HEK293 (cell line): Measurements from ENCODE around the gene NPR2.

Source experiments
- CTCF ChIA-PET: fragments of 350-600 bp; formaldehyde crosslinking; extraction: SDS; loops from one replicate; lab custom pipeline; 2021; ENCODE audit warnings: antibody characterized with exemption; lab: Yijun Ruan, JAX
- POLR2A ChIA-PET: fragments of 300-600 bp; formaldehyde crosslinking; extraction: SDS; loops from one replicate; lab custom pipeline; 2020; ENCODE audit warnings: antibody characterized with exemption, inconsistent platforms; lab: Yijun Ruan, JAX
- H3K27ac ChIP-seq: fragments of 200-500 bp; sonication (Bioruptor generic); 2 replicates; pipeline ENCODE4 v1.5.1; 2014; ENCODE audit warnings: low read depth, low read length, control low read depth, inconsistent platforms; ENCODE audit errors: extremely low read depth
- H3K36me3 ChIP-seq, 2 experiments: fragments of 200-500 bp in 1 of 2; sonication (Bioruptor generic) in 1 of 2; 1 replicate in 1 of 2; 2 replicates in 1 of 2; pipeline ENCODE4 v1.5.1; 2014 to 2017; ENCODE audit warnings: inconsistent platforms in 2 of 2, low read length in 2 of 2; ENCODE audit not compliant: control insufficient read depth in 2 of 2, insufficient read depth in 1 of 2
- H3K4me1 ChIP-seq: fragments of 200-500 bp; sonication (Bioruptor generic); 2 replicates; pipeline ENCODE4 v1.5.1; 2014; ENCODE audit warnings: mild to moderate bottlenecking, low read length, inconsistent platforms; ENCODE audit not compliant: control insufficient read depth, insufficient read depth
- H3K4me3 ChIP-seq: 2 replicates; pipeline ENCODE4 v1.5.1; 2011; ENCODE audit warnings: low read depth, mild to moderate bottlenecking, control low read depth, low read length, moderate library complexity
- H3K9me3 ChIP-seq: fragments of 200-500 bp; sonication (Bioruptor generic); 2 replicates; pipeline ENCODE4 v1.5.1; 2014; ENCODE audit warnings: low read depth, low read length, inconsistent platforms; ENCODE audit not compliant: control insufficient read depth, insufficient read depth
- BCL6B ChIP-seq: fragments of 450-650 bp; formaldehyde crosslinking; IDR thresholded peaks from 2 replicates; pipeline ENCODE4 v1.5.1; 2017; ENCODE audit warnings: missing biosample characterization, missing genetic modification characterization
- HOXA7 ChIP-seq: sonication (generic); formaldehyde crosslinking; IDR thresholded peaks from 2 replicates; pipeline ENCODE4 v1.8.1; 2022; ENCODE audit warnings: missing genetic modification reagents, borderline replicate concordance
- KLF1 ChIP-seq: fragments of 450-650 bp; formaldehyde crosslinking; IDR thresholded peaks from 2 replicates; pipeline ENCODE4 v1.5.1; 2016; ENCODE audit warnings: missing biosample characterization, missing genetic modification characterization
- PRDM1 ChIP-seq: fragments of 450-650 bp; formaldehyde crosslinking; IDR thresholded peaks from 2 replicates; pipeline ENCODE4; 2016; ENCODE audit warnings: missing biosample characterization, missing genetic modification characterization
- SCRT1 ChIP-seq: fragments of 450-650 bp; formaldehyde crosslinking; IDR thresholded peaks from 2 replicates; pipeline ENCODE4 v1.5.1; 2016; ENCODE audit warnings: missing biosample characterization, missing genetic modification characterization, borderline replicate concordance
- SCRT2 ChIP-seq: fragments of 450-650 bp; formaldehyde crosslinking; IDR thresholded peaks from 2 replicates; pipeline ENCODE4 v1.5.1; 2016; ENCODE audit warnings: missing biosample characterization, missing genetic modification characterization
- SETDB1 ChIP-seq: IDR thresholded peaks from one replicate; pipeline ENCODE4 v1.6.1; 2017; ENCODE audit warnings: mild to moderate bottlenecking, low read length, moderate library complexity, mixed read lengths; ENCODE audit not compliant: insufficient read length
- SP3 ChIP-seq: fragments of 450-650 bp; formaldehyde crosslinking; IDR thresholded peaks from 2 replicates; pipeline ENCODE4 v1.5.1; 2016; ENCODE audit warnings: missing biosample characterization, missing genetic modification characterization
- ZBTB48 ChIP-seq: fragments of 450-650 bp; formaldehyde crosslinking; IDR thresholded peaks from 2 replicates; pipeline ENCODE4 v1.5.1; 2016; ENCODE audit warnings: missing biosample characterization, missing genetic modification characterization
- ZFP37 ChIP-seq: fragments of 450-650 bp; formaldehyde crosslinking; IDR thresholded peaks from 2 replicates; pipeline ENCODE4 v1.5.1; 2016; ENCODE audit warnings: missing biosample characterization, missing genetic modification characterization
- ZNF138 ChIP-seq: fragments of 450-650 bp; formaldehyde crosslinking; IDR thresholded peaks from 2 replicates; pipeline ENCODE4 v1.5.1; 2016; ENCODE audit warnings: missing biosample characterization, missing genetic modification characterization, borderline replicate concordance
- ZNF211 ChIP-seq: fragments of 450-650 bp; formaldehyde crosslinking; IDR thresholded peaks from 2 replicates; pipeline ENCODE4 v1.5.1; 2016; ENCODE audit warnings: low read depth, missing biosample characterization, missing genetic modification characterization
- ZNF280C ChIP-seq: fragments of 450-650 bp; formaldehyde crosslinking; IDR thresholded peaks from 2 replicates; pipeline ENCODE4 v1.5.1; 2016; ENCODE audit warnings: missing biosample characterization, missing genetic modification characterization
- ZNF341 ChIP-seq: fragments of 450-650 bp; formaldehyde crosslinking; IDR thresholded peaks from 2 replicates; pipeline ENCODE4; 2016; ENCODE audit warnings: low read depth, missing biosample characterization, missing genetic modification characterization
- ZNF404 ChIP-seq: fragments of 450-650 bp; formaldehyde crosslinking; IDR thresholded peaks from 2 replicates; pipeline ENCODE4 v1.5.1; 2017; ENCODE audit warnings: missing biosample characterization, missing genetic modification characterization
- ZNF560 ChIP-seq: fragments of 450-650 bp; formaldehyde crosslinking; IDR thresholded peaks from 2 replicates; pipeline ENCODE4 v1.5.1; 2017; ENCODE audit warnings: missing biosample characterization, missing genetic modification characterization, borderline replicate concordance
- ZNF580 ChIP-seq: fragments of 450-650 bp; formaldehyde crosslinking; IDR thresholded peaks from 2 replicates; pipeline ENCODE4 v1.5.1; 2016; ENCODE audit warnings: missing biosample characterization, missing genetic modification characterization
- ZNF596 ChIP-seq: fragments of 450-650 bp; IDR thresholded peaks from 2 replicates; pipeline ENCODE4 v1.5.0; 2018; ENCODE audit warnings: missing biosample characterization, mild to moderate bottlenecking, missing genetic modification characterization, moderate library complexity

The NPR2 gene

GRCh38 chr9:35852267-35852815 lies 61.0 kb downstream of the NPR2 start:
- no peak for TF ChIP-seq ZBTB48 (tag by site-specific recombination)
- TF ChIP-seq ZNF560 (tag by site-specific recombination) = no peak
- TF ChIP-seq SCRT2 (tag by site-specific recombination) = no peak
- no peak for TF ChIP-seq ZNF211 (tag by site-specific recombination)
- TF ChIP-seq, all 188 proteins: peak for 0
- ChIA-PET CTCF (interaction anchor here (1.3 kb wide), 1 partner anchor 17 kb away, joined by 4 read pairs; no protein-coding TSS in a partner anchor), POLR2A (no interaction called here)
- Histone ChIP-seq H3K27ac (no peak overlapping the region), H3K4me3 (no peak overlapping the region), H3K9me3 (no peaks in the 10 kb centered on the region), H3K4me1 (no peaks in the 10 kb centered on the region), H3K36me3 (peaks cover 0 to 16% of the 10 kb centered on the region in 2 experiments; a peak in 1 of 3 replicates)

GRCh38 chr9:35852876-35853865 lies 61.8 kb downstream of the NPR2 start:
- Histone ChIP-seq H3K4me1 (no peaks in the 10 kb centered on the region), H3K27ac (no peak overlapping the region), H3K9me3 (no peaks in the 10 kb centered on the region), H3K36me3 (peaks cover 0 to 9% of the 10 kb centered on the region in 2 experiments; a peak in 1 of 3 replicates), H3K4me3 (no peak overlapping the region)
- TF ChIP-seq ZNF341 (tag by site-specific recombination) (no peak), SCRT1 (tag by site-specific recombination) (no peak), ZNF596 (tag by site-specific recombination) (no peak), KLF1 (no peak), PRDM1 (tag by site-specific recombination) (no peak), ZNF580 (tag by site-specific recombination) (no peak), ZNF138 (tag by site-specific recombination) (no peak), ZNF280C (no peak), SP3 (tag by site-specific recombination) (no peak), SETDB1 (no peak), ZFP37 (tag by site-specific recombination) (no peak), ZNF404 (tag by site-specific recombination) (no peak), HOXA7 (CRISPR knock-in tag) (no peak), BCL6B (tag by site-specific recombination) (no peak), ZNF211 (tag by site-specific recombination) (no peak)
- CTCF ChIA-PET = no interaction called here
- POLR2A ChIA-PET = no interaction called here
